Measurements from ENCODE around the gene SFT2D3.

DNA sequence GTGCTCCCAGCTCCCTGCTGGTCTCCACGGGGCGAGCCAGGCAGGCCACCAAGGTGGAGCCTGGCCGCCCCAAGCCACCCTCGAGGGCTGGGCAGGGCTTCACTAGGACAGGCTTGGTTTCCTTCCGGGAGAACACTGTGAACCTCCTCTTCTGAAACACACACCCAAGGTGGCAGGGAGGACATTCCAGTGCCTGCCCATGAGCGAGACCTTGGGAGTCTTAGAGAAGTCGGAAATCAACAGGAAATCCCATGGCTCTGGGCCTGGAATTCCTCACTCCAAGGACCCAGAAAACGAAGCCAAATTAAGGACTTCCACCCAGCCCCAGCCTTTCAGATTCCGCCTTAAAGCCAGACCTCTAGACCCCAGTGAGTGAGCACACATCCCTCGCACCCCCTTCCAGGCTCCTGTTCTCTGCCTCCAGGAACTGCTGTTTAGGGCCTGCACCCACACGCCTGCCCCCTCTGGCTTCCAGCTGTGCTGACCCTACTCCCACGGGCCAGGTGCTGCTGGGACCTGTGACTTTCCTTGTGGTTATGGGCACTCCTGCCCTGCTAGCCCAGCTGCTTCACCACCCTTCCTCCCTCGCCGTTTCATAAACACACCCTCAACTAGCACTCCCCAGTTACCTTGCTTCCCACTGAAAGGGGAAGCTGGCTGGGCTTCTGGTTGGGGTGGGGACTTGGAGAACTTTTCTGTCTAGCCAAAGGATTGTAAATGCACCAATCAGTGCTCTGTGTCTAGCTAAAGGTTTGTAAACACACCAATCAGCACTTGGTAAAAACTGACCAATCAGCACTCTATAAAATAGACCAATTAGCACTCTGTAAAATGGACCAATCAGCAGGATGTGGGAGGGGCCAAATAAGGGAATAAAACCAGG lies 41.6 kb upstream of the SFT2D3 start:
- TF ChIP-seq SRF (IDR thresholded peaks at IDR 0.05; ENCODE audit: low read depth), result no peak
- TF ChIP-seq, protein P1, sequence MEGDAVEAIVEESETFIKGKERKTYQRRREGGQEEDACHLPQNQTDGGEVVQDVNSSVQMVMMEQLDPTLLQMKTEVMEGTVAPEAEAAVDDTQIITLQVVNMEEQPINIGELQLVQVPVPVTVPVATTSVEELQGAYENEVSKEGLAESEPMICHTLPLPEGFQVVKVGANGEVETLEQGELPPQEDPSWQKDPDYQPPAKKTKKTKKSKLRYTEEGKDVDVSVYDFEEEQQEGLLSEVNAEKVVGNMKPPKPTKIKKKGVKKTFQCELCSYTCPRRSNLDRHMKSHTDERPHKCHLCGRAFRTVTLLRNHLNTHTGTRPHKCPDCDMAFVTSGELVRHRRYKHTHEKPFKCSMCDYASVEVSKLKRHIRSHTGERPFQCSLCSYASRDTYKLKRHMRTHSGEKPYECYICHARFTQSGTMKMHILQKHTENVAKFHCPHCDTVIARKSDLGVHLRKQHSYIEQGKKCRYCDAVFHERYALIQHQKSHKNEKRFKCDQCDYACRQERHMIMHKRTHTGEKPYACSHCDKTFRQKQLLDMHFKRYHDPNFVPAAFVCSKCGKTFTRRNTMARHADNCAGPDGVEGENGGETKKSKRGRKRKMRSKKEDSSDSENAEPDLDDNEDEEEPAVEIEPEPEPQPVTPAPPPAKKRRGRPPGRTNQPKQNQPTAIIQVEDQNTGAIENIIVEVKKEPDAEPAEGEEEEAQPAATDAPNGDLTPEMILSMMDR (IDR thresholded peaks at IDR 0.05 in 2 of 3, conservative IDR thresholded peaks at IDR 0.05 in 1 of 3; ENCODE audit: borderline replicate concordance in 1 of 3, insufficient read depth in 1 of 3, low read depth in 2 of 3, low read length in 2 of 3), result no peak

All from HCT116 (cell line).